SK-N-SH treated with all-trans-retinoic acid at 6 μM for 48 hours (cell line): ENCODE results near the gene ODC1.

Source experiments
- ATAC-seq: fragments of 200-7000 bp; cut with Tn5 transposase; 3 replicates; pipeline ENCODE4 v1.9.1; 2020; ENCODE audit warnings: mild to moderate bottlenecking, moderate library complexity
- ARNTL ChIP-seq: fragments of 450-650 bp; formaldehyde crosslinking; IDR thresholded peaks from 2 replicates; pipeline ENCODE4 v1.5.0; 2020; ENCODE audit warnings: low read depth, mild to moderate bottlenecking, moderate library complexity, borderline replicate concordance
- CSDC2 ChIP-seq: fragments of 250-450 bp; sonication (Bioruptor Pico); IDR thresholded peaks from 2 replicates; pipeline ENCODE4 v1.5.0; 2020; ENCODE audit warnings: mild to moderate bottlenecking, moderate library complexity
- CSRNP3 ChIP-seq: fragments of 250-450 bp; sonication (Bioruptor Pico); IDR thresholded peaks from 2 replicates; pipeline ENCODE4 v1.5.1; 2021; ENCODE audit warnings: mild to moderate bottlenecking, moderate library complexity
- GLIS3 ChIP-seq: fragments of 250-450 bp; sonication (Bioruptor Pico); IDR thresholded peaks from 2 replicates; pipeline ENCODE4 v1.5.0; 2020; ENCODE audit warnings: mild to moderate bottlenecking, moderate library complexity
- OSR1 ChIP-seq: fragments of 250-450 bp; sonication (Bioruptor Pico); IDR thresholded peaks from 2 replicates; pipeline ENCODE4 v1.8.0; 2022; ENCODE audit warnings: moderate library complexity, mild to moderate bottlenecking, inconsistent platforms
- PATZ1 ChIP-seq: fragments of 250-450 bp; sonication (Bioruptor Pico); IDR thresholded peaks from 2 replicates; pipeline ENCODE4 v1.8.0; 2020; ENCODE audit warnings: mild to moderate bottlenecking, moderate library complexity, borderline replicate concordance
- POU6F1 ChIP-seq: fragments of 250-450 bp; sonication (Bioruptor Pico); IDR thresholded peaks from 2 replicates; pipeline ENCODE4 v1.8.0; 2021; ENCODE audit warnings: low read depth, mild to moderate bottlenecking, moderate library complexity, borderline replicate concordance
- PPARA ChIP-seq: fragments of 250-450 bp; sonication (Bioruptor Pico); IDR thresholded peaks from 2 replicates; pipeline ENCODE4 v1.5.0; 2020; ENCODE audit warnings: mild to moderate bottlenecking, borderline replicate concordance
- RARB ChIP-seq: fragments of 250-450 bp; sonication (Bioruptor Pico); IDR thresholded peaks from 2 replicates; pipeline ENCODE4 v1.8.0; 2021; ENCODE audit warnings: mild to moderate bottlenecking, moderate library complexity
- TCF4 ChIP-seq: fragments of 250-450 bp; sonication (Bioruptor Pico); IDR thresholded peaks from 2 replicates; pipeline ENCODE4 v1.8.0; 2021; ENCODE audit warnings: mild to moderate bottlenecking, moderate library complexity, borderline replicate concordance
- TOX ChIP-seq: fragments of 250-450 bp; sonication (Bioruptor Pico); IDR thresholded peaks from 2 replicates; pipeline ENCODE4 v1.8.0; 2021; ENCODE audit warnings: mild to moderate bottlenecking, moderate library complexity, borderline replicate concordance
- TSHZ2 ChIP-seq: fragments of 250-450 bp; sonication (Bioruptor Pico); IDR thresholded peaks from 2 replicates; pipeline ENCODE4 v1.5.0; 2020; ENCODE audit warnings: mild to moderate bottlenecking, moderate library complexity
- ZFP3 ChIP-seq: fragments of 250-450 bp; sonication (Bioruptor Pico); IDR thresholded peaks from 2 replicates; pipeline ENCODE4 v1.5.0; 2020; ENCODE audit warnings: mild to moderate bottlenecking, moderate library complexity
- ZFP30 ChIP-seq: fragments of 450-650 bp; formaldehyde crosslinking; IDR thresholded peaks from 2 replicates; pipeline ENCODE4 v1.5.0; 2022; ENCODE audit warnings: mild to moderate bottlenecking, moderate library complexity
- ZNF565 ChIP-seq: fragments of 450-650 bp; formaldehyde crosslinking; conservative IDR thresholded peaks from 2 replicates; pipeline ENCODE4 v1.5.0; 2020; ENCODE audit warnings: low read depth, mild to moderate bottlenecking, moderate library complexity
- ZNF70 ChIP-seq: fragments of 450-650 bp; formaldehyde crosslinking; IDR thresholded peaks from 2 replicates; pipeline ENCODE4 v1.5.0; 2020; ENCODE audit warnings: mild to moderate bottlenecking, moderate library complexity
- ZNF8 ChIP-seq: fragments of 450-650 bp; formaldehyde crosslinking; IDR thresholded peaks from 2 replicates; pipeline ENCODE4 v1.5.0; 2020; ENCODE audit warnings: mild to moderate bottlenecking, moderate library complexity

Gene ODC1

GRCh38 chr2:10414591-10414990 is 33.5 kb downstream of the ODC1 start:
- ATAC-seq, result no peak
- TF ChIP-seq CSRNP3 (CRISPR knock-in tag), result no peak
- no peak for TF ChIP-seq OSR1 (CRISPR knock-in tag)
- TF ChIP-seq TCF4 (CRISPR knock-in tag), result no peak
- no peak for TF ChIP-seq PATZ1 (CRISPR knock-in tag)
- TF ChIP-seq GLIS3 (CRISPR knock-in tag), result no peak
- TF ChIP-seq ZFP3 (CRISPR knock-in tag), result no peak
- TF ChIP-seq TSHZ2 (CRISPR knock-in tag), result no peak

- TF ChIP-seq ZNF8 (CRISPR knock-in tag), result no peak
- no peak for TF ChIP-seq TCF4 (CRISPR knock-in tag)
- TF ChIP-seq TSHZ2 (CRISPR knock-in tag), result no peak
- no peak for TF ChIP-seq ZNF70 (CRISPR knock-in tag)
- TF ChIP-seq CSRNP3 (CRISPR knock-in tag), result no peak
- TF ChIP-seq OSR1 (CRISPR knock-in tag), result no peak
- no peak for TF ChIP-seq ZFP30 (CRISPR knock-in tag)
- no peak for TF ChIP-seq PPARA (CRISPR knock-in tag)
- TF ChIP-seq ZNF565 (CRISPR knock-in tag), result no peak
- ATAC-seq, result 0 out of 3 replicates have a peak, but pooled peaks have one; percentile 9
Measured at GRCh38 chr2:10413991-10414451, 34.1 kb downstream of the ODC1 start.

GRCh38 chr2:10413503-10413902 is 34.6 kb downstream of the ODC1 start:
- TF ChIP-seq ZNF565 (CRISPR knock-in tag), result no peak
- no peak for ATAC-seq

- peak; percentile 61 for ATAC-seq
Measured at GRCh38 chr2:10412380-10412779, 35.7 kb downstream of the ODC1 start.

More at GRCh38 chr2:10412380-10412779, 35.7 kb downstream of the ODC1 start:
- TF ChIP-seq POU6F1 (no peak), ARNTL (no peak), TCF4 (CRISPR knock-in tag) (no peak), TSHZ2 (CRISPR knock-in tag) (no peak), RARB (CRISPR knock-in tag) (no peak), CSDC2 (CRISPR knock-in tag) (no peak), PATZ1 (CRISPR knock-in tag) (no peak), TOX (CRISPR knock-in tag) (no peak)
